Gastroesophageal sphincter (tissue), 3 donors: ENCODE results near the gene PPFIA1.

Source experiments
- EP300 ChIP-seq: sonication (generic); formaldehyde crosslinking; IDR thresholded peaks from one replicate; pipeline ENCODE4 v1.6.1; 2017; ENCODE audit warnings: antibody characterized with exemption, mild to moderate bottlenecking
- POLR2A ChIP-seq, 2 donors: fragments of 450-650 bp; IDR thresholded peaks; one replicate each; pipeline ENCODE4 v1.6.1; 2017; ENCODE audit warnings: antibody characterized with exemption in 2 of 2, mild to moderate bottlenecking in 2 of 2, moderate library complexity in 1 of 2
- POLR2AphosphoS5 ChIP-seq: sonication (generic); formaldehyde crosslinking; IDR thresholded peaks from one replicate; pipeline ENCODE4 v1.6.1; 2017; ENCODE audit warnings: antibody characterized with exemption
- TF ChIP-seq, protein P1 (sequence below), 4 experiments: fragments of 200-600 bp in 2 of 4; fragments of 450-650 bp in 2 of 4; sonication (generic) in 1 of 4; IDR thresholded peaks; one replicate each; pipeline ENCODE4 v1.5.1; 2017 to 2019; ENCODE audit warnings: antibody characterized with exemption in 4 of 4, mild to moderate bottlenecking in 2 of 4, moderate library complexity in 2 of 4

DNA sequence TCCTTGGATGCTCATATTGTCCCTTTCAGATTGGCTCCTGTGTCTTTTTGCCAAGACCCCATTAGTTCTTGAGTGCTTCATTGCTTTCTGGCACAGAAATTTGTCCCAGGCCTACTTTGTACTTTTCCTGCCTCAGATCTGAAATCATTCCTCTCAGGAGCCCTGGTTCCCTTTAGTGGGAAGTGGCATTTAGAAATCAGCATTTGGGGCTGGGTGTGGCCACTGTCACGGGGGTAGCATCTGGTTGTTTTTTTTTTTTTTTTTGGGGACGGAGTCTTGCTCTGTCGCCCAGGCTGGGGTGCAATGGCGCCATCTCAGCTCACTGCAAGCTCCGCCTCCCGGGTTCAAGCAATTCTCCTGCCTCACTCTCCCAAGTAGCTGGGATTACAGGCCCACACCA lies 18.2 kb downstream of the PPFIA1 start:
- TF ChIP-seq, protein P1, sequence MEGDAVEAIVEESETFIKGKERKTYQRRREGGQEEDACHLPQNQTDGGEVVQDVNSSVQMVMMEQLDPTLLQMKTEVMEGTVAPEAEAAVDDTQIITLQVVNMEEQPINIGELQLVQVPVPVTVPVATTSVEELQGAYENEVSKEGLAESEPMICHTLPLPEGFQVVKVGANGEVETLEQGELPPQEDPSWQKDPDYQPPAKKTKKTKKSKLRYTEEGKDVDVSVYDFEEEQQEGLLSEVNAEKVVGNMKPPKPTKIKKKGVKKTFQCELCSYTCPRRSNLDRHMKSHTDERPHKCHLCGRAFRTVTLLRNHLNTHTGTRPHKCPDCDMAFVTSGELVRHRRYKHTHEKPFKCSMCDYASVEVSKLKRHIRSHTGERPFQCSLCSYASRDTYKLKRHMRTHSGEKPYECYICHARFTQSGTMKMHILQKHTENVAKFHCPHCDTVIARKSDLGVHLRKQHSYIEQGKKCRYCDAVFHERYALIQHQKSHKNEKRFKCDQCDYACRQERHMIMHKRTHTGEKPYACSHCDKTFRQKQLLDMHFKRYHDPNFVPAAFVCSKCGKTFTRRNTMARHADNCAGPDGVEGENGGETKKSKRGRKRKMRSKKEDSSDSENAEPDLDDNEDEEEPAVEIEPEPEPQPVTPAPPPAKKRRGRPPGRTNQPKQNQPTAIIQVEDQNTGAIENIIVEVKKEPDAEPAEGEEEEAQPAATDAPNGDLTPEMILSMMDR (IDR thresholded peaks at IDR 0.05) = no peak
- TF ChIP-seq POLR2AphosphoS5 = no peak
- TF ChIP-seq POLR2A (IDR thresholded peaks at IDR 0.05) = no peak
- TF ChIP-seq EP300 = no peak
